Neural crest cell (in vitro differentiated cells): Measurements from ENCODE around the gene TPSB2. TPM values are rescaled to one million over a fixed set of nuclear protein-coding genes. Genes with fewer than 3 reads are reported as not detected.
"Not testable (repeated sequence)": the region's sequence is repeated elsewhere in the genome, so short reads cannot be mapped to it uniquely, and the experiment has no call there.

Source experiments
- DNase-seq: peaks from one replicate; pipeline ENCODE4 v3.0.0; 2021; ENCODE audit warnings: low read depth, mixed read lengths, low spot score
- H3K27ac Mint-ChIP-seq: one replicate; pipeline ENCODE4 v1.8.0; 2021; ENCODE audit warnings: mild to moderate bottlenecking, mixed read lengths; ENCODE audit not compliant: unreplicated experiment
- H3K27me3 Mint-ChIP-seq: 2 replicates; pipeline ENCODE4 v1.8.0; 2021; ENCODE audit warnings: low read depth, mild to moderate bottlenecking, mixed read lengths
- H3K36me3 Mint-ChIP-seq: 2 replicates; pipeline ENCODE4 v1.8.0; 2021; ENCODE audit warnings: low read depth, mild to moderate bottlenecking, mixed read lengths
- H3K4me1 Mint-ChIP-seq: 2 replicates; pipeline ENCODE4 v1.8.0; 2021; ENCODE audit warnings: mixed read lengths
- H3K4me3 Mint-ChIP-seq: one replicate; pipeline ENCODE4 v1.8.0; 2021; ENCODE audit warnings: mild to moderate bottlenecking, mixed read lengths
- H3K9me3 Mint-ChIP-seq: 2 replicates; pipeline ENCODE4 v1.8.0; 2021; ENCODE audit warnings: mixed read lengths
- CTCF ChIP-seq: fragments of 200-600 bp; sonication (generic); conservative IDR thresholded peaks from 2 replicates; pipeline ENCODE4 v1.5.0; 2021; ENCODE audit warnings: antibody characterized with exemption, mild to moderate bottlenecking
- total RNA-seq: library from RNA; stranded (reverse); gene quantifications from 2 replicates; pipeline ENCODE4 v1.2.1, GENCODE V29; 2021

The TPSB2 gene
- total RNA-seq, 1 donor from 2014 or later, result not detected

- H3K27ac Mint-ChIP-seq, result no peak overlapping the region
- H3K27me3 Mint-ChIP-seq, result peaks cover 8% of the 10 kb centered on the region
- H3K9me3 Mint-ChIP-seq, result no peaks in the 10 kb centered on the region
- no peak for DNase-seq
- H3K4me1 Mint-ChIP-seq, result peaks cover 3% of the 10 kb centered on the region
- TF ChIP-seq CTCF, result no peak
- no peaks in the 10 kb centered on the region for H3K36me3 Mint-ChIP-seq
- H3K4me3 Mint-ChIP-seq, result no peak overlapping the region
These were observed 46.0 kb upstream of the TPSB2 start for GRCh38 chr16:1275791-1276579.

- DNase-seq, result no peak
- H3K36me3 Mint-ChIP-seq, result no peaks in the 10 kb centered on the region
- no peaks in the 10 kb centered on the region for H3K9me3 Mint-ChIP-seq
- H3K27ac Mint-ChIP-seq, result no peak overlapping the region
- peaks cover 8% of the 10 kb centered on the region for H3K27me3 Mint-ChIP-seq
- H3K4me3 Mint-ChIP-seq, result no peak overlapping the region
- peaks cover 3% of the 10 kb centered on the region for H3K4me1 Mint-ChIP-seq
- TF ChIP-seq CTCF, result no peak
These were observed 44.8 kb upstream of the TPSB2 start for GRCh38 chr16:1274767-1275166.

GRCh38 chr16:1273816-1274215 lies 43.8 kb upstream of the TPSB2 start:
- Mint-ChIP-seq H3K9me3 (no peaks in the 10 kb centered on the region), H3K27me3 (peaks cover 11% of the 10 kb centered on the region), H3K4me3 (no peak overlapping the region), H3K36me3 (no peaks in the 10 kb centered on the region), H3K27ac (no peak overlapping the region), H3K4me1 (peaks cover 3% of the 10 kb centered on the region)
- DNase-seq, result no peak
- no peak for TF ChIP-seq CTCF

- H3K36me3 Mint-ChIP-seq, result no peaks in the 10 kb centered on the region
- peaks cover 11% of the 10 kb centered on the region for H3K27me3 Mint-ChIP-seq
- no peak for DNase-seq
- H3K4me1 Mint-ChIP-seq, result peaks cover 1% of the 10 kb centered on the region
- no peaks in the 10 kb centered on the region for H3K9me3 Mint-ChIP-seq
- H3K27ac Mint-ChIP-seq, result no peak overlapping the region
- no peak for TF ChIP-seq CTCF
- H3K4me3 Mint-ChIP-seq, result no peak overlapping the region
These were observed 42.6 kb upstream of the TPSB2 start for GRCh38 chr16:1272453-1273198.

GRCh38 chr16:1271724-1272413 lies 41.9 kb upstream of the TPSB2 start:
- peaks cover 11% of the 10 kb centered on the region for H3K27me3 Mint-ChIP-seq
- H3K36me3 Mint-ChIP-seq, DNase-seq, H3K9me3 Mint-ChIP-seq, H3K27ac Mint-ChIP-seq, H3K4me1 Mint-ChIP-seq, H3K4me3 Mint-ChIP-seq: not testable (repeated sequence)

- no peak for TF ChIP-seq CTCF
- no peak for DNase-seq
- Mint-ChIP-seq H3K9me3 (no peaks in the 10 kb centered on the region), H3K27ac (no peak overlapping the region), H3K4me3 (no peak overlapping the region), H3K36me3 (no peaks in the 10 kb centered on the region), H3K4me1 (no peaks in the 10 kb centered on the region), H3K27me3 (peaks cover 11% of the 10 kb centered on the region)
These were observed 41.4 kb upstream of the TPSB2 start for GRCh38 chr16:1271380-1271723.

- not testable (repeated sequence) for H3K27me3 Mint-ChIP-seq, H3K4me3 Mint-ChIP-seq, H3K9me3 Mint-ChIP-seq, H3K4me1 Mint-ChIP-seq, H3K27ac Mint-ChIP-seq, H3K36me3 Mint-ChIP-seq, DNase-seq
These were observed 39.4 kb upstream of the TPSB2 start for GRCh38 chr16:1269418-1269817.
